K562 (cell line): ENCODE data around the gene EBF4. TPM values are rescaled to one million over a fixed set of nuclear protein-coding genes. Genes with fewer than 3 reads are reported as not detected.

ENCODE experiments used
- ADNP ChIP-seq: fragments of 200-800 bp; sonication (Bioruptor generic); IDR thresholded peaks from 2 replicates; pipeline ENCODE4 v1.6.1; 2016; ENCODE audit warnings: missing genetic modification characterization, missing compliant biosample characterization
- CC2D1A ChIP-seq: fragments of 450-650 bp; IDR thresholded peaks from 2 replicates; pipeline ENCODE4 v1.6.1; 2017; ENCODE audit warnings: mild to moderate bottlenecking
- CEBPG ChIP-seq, 3 experiments: fragments of 200-800 bp in 1 of 3; sonication (Bioruptor generic) in 1 of 3; sonication (generic) in 1 of 3; formaldehyde crosslinking in 1 of 3; IDR thresholded peaks in 2 of 3; conservative IDR thresholded peaks in 1 of 3; 2 replicates each; pipeline versions ENCODE4 v1.6.1 to v1.8.0; 2016 to 2022; ENCODE audit warnings: missing compliant biosample characterization in 2 of 3, missing genetic modification characterization in 2 of 3, mild to moderate bottlenecking in 1 of 3, missing genetic modification reagents in 1 of 3
- COPS2 ChIP-seq: fragments of 450-650 bp; conservative IDR thresholded peaks from 2 replicates; pipeline ENCODE4 v1.6.1; 2016; ENCODE audit warnings: mild to moderate bottlenecking, moderate library complexity
- ESRRB ChIP-seq: fragments of 250-450 bp; sonication (Bioruptor Pico); IDR thresholded peaks from 2 replicates; pipeline ENCODE4 v1.5.0; 2020; ENCODE audit warnings: mild to moderate bottlenecking, moderate library complexity, borderline replicate concordance
- FOXM1 ChIP-seq, 2 experiments: fragments of 450-650 bp in 1 of 2; sonication (generic) in 1 of 2; formaldehyde crosslinking in 1 of 2; IDR thresholded peaks; 2 replicates each; pipeline versions ENCODE4 v1.6.1 to v1.9.0; 2017 to 2022; ENCODE audit warnings: low read depth in 2 of 2, mild to moderate bottlenecking in 2 of 2, missing genetic modification reagents in 1 of 2, moderate library complexity in 1 of 2
- GATAD2B ChIP-seq: fragments of 450-650 bp; IDR thresholded peaks from 2 replicates; pipeline ENCODE4 v1.6.1; 2017; ENCODE audit warnings: mild to moderate bottlenecking, borderline replicate concordance
- MAFG ChIP-seq: fragments of 450-650 bp; conservative IDR thresholded peaks from 2 replicates; pipeline ENCODE4 v1.6.1; 2016; ENCODE audit warnings: missing genetic modification characterization, missing compliant biosample characterization
- NFE2 ChIP-seq: IDR thresholded peaks from 2 replicates; pipeline ENCODE4 v1.6.1; 2014; ENCODE audit warnings: antibody characterized with exemption, low read depth
- PHF21A ChIP-seq: fragments of 450-650 bp; IDR thresholded peaks from 2 replicates; pipeline ENCODE4 v1.6.1; 2017; ENCODE audit warnings: low read depth, borderline replicate concordance
- RBBP5 ChIP-seq: fragments of 200-600 bp; sonication (generic); IDR thresholded peaks from 2 replicates; pipeline ENCODE4 v1.6.1; 2012; ENCODE audit warnings: borderline replicate concordance, mild to moderate bottlenecking, low read length, control low read depth, inconsistent platforms; ENCODE audit not compliant: insufficient read depth, poor library complexity, severe bottlenecking
- RERE ChIP-seq: sonication (generic); formaldehyde crosslinking; IDR thresholded peaks from 2 replicates; pipeline ENCODE4 v1.8.0; 2023; ENCODE audit warnings: missing genetic modification reagents, mild to moderate bottlenecking, borderline replicate concordance
- RFX1 ChIP-seq: fragments of 450-650 bp; IDR thresholded peaks from 2 replicates; pipeline ENCODE4 v1.6.1; 2016; ENCODE audit warnings: mild to moderate bottlenecking, moderate library complexity
- SETDB1 ChIP-seq: IDR thresholded peaks from one replicate; pipeline ENCODE4 v1.6.1; 2012; ENCODE audit warnings: low read length, control low read depth, inconsistent platforms
- SIN3A ChIP-seq, 2 experiments: fragments of 150-350 bp in 1 of 2; IDR thresholded peaks; 2 replicates each; pipeline ENCODE4 v1.6.1; 2011 to 2016; ENCODE audit warnings: borderline replicate concordance in 2 of 2, low read depth in 2 of 2, low read length in 2 of 2, mild to moderate bottlenecking in 2 of 2, moderate library complexity in 2 of 2; ENCODE audit not compliant: control insufficient read depth in 1 of 2
- ZBTB7A ChIP-seq: IDR thresholded peaks from 2 replicates; pipeline ENCODE4 v1.6.1; 2011; ENCODE audit warnings: low read depth, mild to moderate bottlenecking, low read length, moderate library complexity, borderline replicate concordance; ENCODE audit not compliant: control insufficient read depth
- ZC3H4 ChIP-seq: sonication (generic); formaldehyde crosslinking; IDR thresholded peaks from 2 replicates; pipeline ENCODE4 v1.9.0; 2021; ENCODE audit warnings: missing genetic modification reagents, borderline replicate concordance
- ZNF282 ChIP-seq: sonication (generic); formaldehyde crosslinking; IDR thresholded peaks from 2 replicates; pipeline ENCODE4 v1.8.1; 2023; ENCODE audit warnings: missing genetic modification reagents
- ZNF75A ChIP-seq: fragments of 450-650 bp; formaldehyde crosslinking; IDR thresholded peaks from 2 replicates; pipeline ENCODE4 v1.4.0; 2020; ENCODE audit warnings: mild to moderate bottlenecking
- polyA plus RNA-seq, 8 experiments: library from polyadenylated mRNA; depleted of rRNA in 4 of 8; stranded (reverse) in 5 of 8; unstranded in 3 of 8; fragments of >200 nt; fragmentation: Nextera tagmentation in 2 of 8; fragmentation: Illumina TruSeq in 1 of 8; extraction: Ambion mirVana in 2 of 8; extraction: Trizol in 1 of 8; gene quantifications; 2 replicates each; pipeline versions ENCODE4 v1.2.1 to v1.2.3, GENCODE V29; 2011 to 2014; ENCODE audit warnings: inconsistent platforms in 1 of 8, missing spikeins in 1 of 8
- total RNA-seq, 7 experiments: library from RNA; depleted of rRNA in 6 of 7; stranded (reverse); fragments of >200 nt in 6 of 7; fragmentation: Illumina TruSeq in 2 of 7; extraction: Trizol in 2 of 7; gene quantifications; 2 replicates each; pipeline versions ENCODE4 v1.2.1 to v1.2.3, GENCODE V29; 2011 to 2021; ENCODE audit warnings: low replicate concordance in 1 of 7

Gene EBF4
- total and polyA plus RNA-seq, 9 of the 15 experiments (the other 6 are each of a cell fraction or from before 2014, with no cell fraction given): 0.09 TPM; not detected in 8

DNA sequence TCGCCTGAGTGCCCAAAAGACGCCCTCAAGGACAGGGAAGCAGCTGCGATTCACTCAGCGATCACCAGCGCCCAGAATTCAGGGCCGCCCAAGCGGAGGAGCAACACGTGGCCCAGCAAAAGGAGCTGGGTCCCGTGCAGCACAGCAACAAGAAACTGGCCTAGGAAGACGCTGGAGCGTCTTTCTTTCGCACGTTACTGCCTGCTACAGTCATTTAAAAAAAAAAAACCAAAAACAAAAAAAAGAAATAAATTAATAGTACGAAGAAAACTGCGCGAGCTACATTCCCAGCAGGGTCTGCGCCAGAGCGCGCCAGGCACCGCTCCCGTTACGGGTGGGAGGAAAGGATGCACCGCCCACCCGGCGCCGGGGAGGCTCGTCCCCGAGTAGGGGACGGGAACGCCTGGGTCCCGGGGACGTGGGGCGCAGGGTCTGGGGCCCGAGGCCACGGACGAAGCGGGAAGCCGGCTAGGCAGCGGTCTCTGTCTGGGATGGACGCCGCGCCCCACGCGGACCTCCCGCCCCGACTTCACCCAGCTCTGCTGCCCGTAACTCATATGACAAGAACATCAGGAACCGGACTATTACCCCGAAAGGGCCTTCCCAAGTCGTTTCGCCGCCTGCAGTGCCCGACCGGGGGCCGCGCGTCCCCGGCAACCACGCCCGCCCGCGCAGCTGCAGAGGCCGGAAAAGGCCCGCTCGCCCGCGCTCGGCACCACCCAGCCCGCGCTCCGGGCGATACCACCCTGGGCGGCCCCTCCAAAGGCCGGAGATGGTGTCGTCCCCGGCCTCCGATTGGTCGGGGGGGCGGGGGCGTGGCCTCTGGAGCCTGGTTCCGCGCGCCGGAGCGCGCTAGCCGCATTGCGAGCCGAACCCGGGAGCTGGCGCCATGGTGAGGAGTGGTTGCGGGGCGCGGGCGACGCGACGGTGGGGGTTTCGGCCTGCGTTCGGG, 40.5 kb upstream of the EBF4 start, which contains the start of gene NOP56 (continued):
- TF ChIP-seq MAFG (tag) (no peak), GATAD2B (peak; percentile 16; the same call in 1 of the 2 replicates), ZNF75A (CRISPR knock-in tag) (no peak), FOXM1 (IDR thresholded peaks at IDR 0.05; ENCODE audit: low read depth) (no peak), FOXM1 (CRISPR knock-in tag; IDR thresholded peaks at IDR 0.05; ENCODE audit: low read depth) (0 out of 2 replicates have a peak, but pooled peaks have one; percentile 61), CC2D1A (no peak), RBBP5 (peak; percentile 91), RERE (no peak), RFX1 (no peak), PHF21A (no peak), ZBTB7A (peak; percentile 11; the same call in 1 of the 2 replicates), SIN3A (IDR thresholded peaks at IDR 0.05; ENCODE audit: borderline replicate concordance in 2 of 2, control insufficient read depth in 1 of 2, low read depth in 2 of 2, low read length in 2 of 2) (peak; percentile 40 to 91; a peak in 3 of 4 replicates), ESRRB (CRISPR knock-in tag) (no peak), SETDB1 (no peak), ZNF282 (CRISPR knock-in tag) (0 out of 2 replicates have a peak, but pooled peaks have one; percentile 14), NFE2 (no peak), CEBPG (CRISPR knock-in tag; IDR thresholded peaks at IDR 0.05) (no peak), CEBPG (tag; conservative IDR thresholded peaks at IDR 0.05 in 1 of 2, IDR thresholded peaks at IDR 0.05 in 1 of 2) (no peak), ZC3H4 (no peak), ADNP (tag) (no peak), COPS2 (no peak)
